ENCODE results near the gene TMEM132E. TPM values are rescaled to one million over a fixed set of nuclear protein-coding genes. Genes with fewer than 3 reads are reported as not detected.

TMEM132E gene
- total RNA-seq, 2 experiments from 2014 or later: 0.07 TPM; not detected in 1

DNA sequence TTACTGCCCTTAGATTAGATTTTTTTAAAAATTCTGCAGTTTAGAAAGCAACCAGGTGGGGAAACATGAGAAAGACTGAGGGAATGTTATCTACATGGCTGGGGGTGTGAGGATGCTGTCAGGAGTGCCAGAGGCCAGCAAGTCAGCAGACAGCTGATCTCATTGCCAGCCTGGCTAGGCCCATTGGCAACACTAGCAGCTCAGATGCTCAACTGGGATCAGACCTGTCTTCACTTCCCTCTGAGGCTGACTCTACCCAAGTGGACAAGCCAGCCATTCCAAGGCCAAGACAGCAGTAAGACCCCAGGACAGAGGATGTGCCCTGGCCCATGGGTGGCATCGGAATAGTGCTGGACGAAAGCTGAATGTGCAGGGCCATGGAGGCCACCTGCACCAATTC lies 96.2 kb downstream of the TMEM132E start:
- H3K27ac Mint-ChIP-seq: no peak overlapping the region
- no peaks in the 10 kb centered on the region for H3K4me1 Mint-ChIP-seq (ENCODE audit: low read depth)
- H3K4me3 Mint-ChIP-seq: no peak overlapping the region
- POLR2A ChIA-PET: no interaction called here
- intact Hi-C loops (cut with micrococcal nuclease): no loop called here
- no peak for TF ChIP-seq CTCF (IDR thresholded peaks at IDR 0.05)
- CTCF ChIA-PET: no interaction called here
- H3K36me3 Mint-ChIP-seq (ENCODE audit: low read depth): no peaks in the 10 kb centered on the region
- DNase-seq (no peak), ATAC-seq (no peak)
- H3K9me3 Mint-ChIP-seq: no peaks in the 10 kb centered on the region
- H3K27me3 Mint-ChIP-seq: peaks cover 16% of the 10 kb centered on the region

DNA sequence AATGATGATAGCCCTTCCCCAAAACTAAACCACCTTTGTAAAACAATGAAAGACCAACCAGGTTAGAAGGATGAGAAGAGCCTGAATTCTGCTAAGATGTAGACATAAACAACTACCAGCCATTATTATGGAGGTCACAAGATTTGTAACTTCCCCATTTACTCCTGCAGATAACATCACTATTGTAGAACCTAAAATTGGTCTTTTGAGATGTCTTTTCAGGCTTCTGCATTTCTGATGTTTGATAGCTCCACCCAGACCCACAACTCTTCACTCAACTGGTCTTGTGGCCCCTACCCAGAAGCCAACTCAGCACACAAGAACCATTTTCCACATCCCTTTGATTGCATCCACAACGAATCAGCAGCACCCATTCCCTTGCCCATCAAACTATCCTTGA lies 100.8 kb downstream of the TMEM132E start:
- Mint-ChIP-seq H3K4me3 (no peak overlapping the region), H3K36me3 (ENCODE audit: low read depth) (no peaks in the 10 kb centered on the region), H3K27ac (no peak overlapping the region), H3K27me3 (peaks cover 24% of the 10 kb centered on the region), H3K9me3 (no peaks in the 10 kb centered on the region), H3K4me1 (ENCODE audit: low read depth) (no peaks in the 10 kb centered on the region)
- POLR2A ChIA-PET: no interaction called here
- intact Hi-C loops (cut with micrococcal nuclease): no loop called here
- CTCF ChIA-PET: interaction anchor here (1.2 kb wide), 1 partner anchor 136 kb away, joined by 4 read pairs; no protein-coding TSS in a partner anchor
- DNase-seq (no peak), ATAC-seq (no peak)
- TF ChIP-seq CTCF (IDR thresholded peaks at IDR 0.05): no peak

DNA sequence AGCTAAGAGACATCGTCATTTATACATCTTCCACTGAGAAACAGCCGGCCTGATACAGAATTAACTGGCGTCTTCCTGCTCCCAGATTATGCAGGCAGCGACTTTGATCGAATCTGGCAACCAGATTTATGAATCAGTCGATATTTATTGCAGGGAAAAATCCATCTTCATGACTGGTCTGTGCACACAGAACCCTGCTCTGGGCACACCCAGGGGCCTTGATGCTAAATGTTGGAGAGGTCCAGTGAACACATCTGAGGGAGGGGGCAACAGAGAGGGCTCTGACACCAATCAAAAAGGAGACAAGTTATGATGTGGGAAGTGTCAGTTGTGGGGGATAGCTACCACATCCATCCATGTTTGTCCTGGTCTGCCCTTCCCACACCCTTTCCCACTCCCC lies 102.9 kb downstream of the TMEM132E start:
- ChIA-PET CTCF (no interaction called here), POLR2A (no interaction called here)
- Mint-ChIP-seq H3K27me3 (peaks cover 28% of the 10 kb centered on the region), H3K9me3 (no peaks in the 10 kb centered on the region), H3K4me1 (ENCODE audit: low read depth) (no peaks in the 10 kb centered on the region), H3K27ac (no peak overlapping the region), H3K36me3 (ENCODE audit: low read depth) (no peaks in the 10 kb centered on the region), H3K4me3 (no peak overlapping the region)
- TF ChIP-seq CTCF (IDR thresholded peaks at IDR 0.05): no peak
- intact Hi-C loops (cut with micrococcal nuclease): no loop called here
- ATAC-seq (no peak), DNase-seq (no peak)

DNA sequence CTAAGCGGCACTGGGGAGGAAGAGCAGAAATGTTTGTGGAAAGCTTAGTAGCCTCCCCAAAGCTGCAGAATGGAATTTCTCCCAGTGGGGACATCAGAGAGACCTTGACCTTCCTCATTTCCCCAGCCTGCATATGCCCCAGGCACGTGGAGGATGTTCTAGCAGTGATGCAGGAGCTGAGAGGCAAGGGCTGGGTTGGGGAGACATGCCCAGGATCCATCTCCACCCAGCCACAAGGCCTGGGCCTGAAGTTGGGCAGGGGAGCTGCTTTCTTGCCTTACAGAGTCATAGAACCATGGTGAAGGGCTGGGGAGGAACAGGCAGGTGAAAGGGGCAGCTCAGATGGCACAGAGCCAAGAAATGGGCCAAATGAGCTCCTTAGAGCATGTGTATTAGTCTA lies 104.0 kb downstream of the TMEM132E start:
- Mint-ChIP-seq H3K27me3 (peaks cover 32% of the 10 kb centered on the region), H3K4me3 (no peak overlapping the region), H3K36me3 (ENCODE audit: low read depth) (peaks cover 1% of the 10 kb centered on the region), H3K9me3 (peaks cover 4% of the 10 kb centered on the region), H3K27ac (no peak overlapping the region), H3K4me1 (ENCODE audit: low read depth) (no peaks in the 10 kb centered on the region)
- no peak for TF ChIP-seq CTCF (IDR thresholded peaks at IDR 0.05)
- no peak for DNase-seq
- CTCF ChIA-PET: no interaction called here
- intact Hi-C loops (cut with micrococcal nuclease): no loop called here
- POLR2A ChIA-PET: no interaction called here
- no peak for ATAC-seq

Other genes starting within 250 kb of the TMEM132E start
- gene CCL13, start 223.1 kb upstream of the TMEM132E start, total RNA-seq: not detected
- gene CCL1, start 216.3 kb upstream of the TMEM132E start, total RNA-seq: not detected